ENCODE measurements around the gene TUBB2A.

GRCh38 chr6:3164388-3164787, 7.0 kb upstream of the TUBB2A start:
- TF ChIP-seq CTCF (IDR thresholded peaks at IDR 0.05; ENCODE audit: insufficient read depth, low read length, poor library complexity, severe bottlenecking) (no peak), EZH2phosphoT487 (conservative IDR thresholded peaks at IDR 0.05; ENCODE audit: low read length) (no peak)

All from SU-DHL-6 (cell line).